Small intestine (tissue), 7 donors: ENCODE results near the gene TSPAN18. TPM values are rescaled to one million over a fixed set of nuclear protein-coding genes. Genes with fewer than 3 reads are reported as not detected.

Experiments
- DNase-seq, 2 donors: peaks; one replicate each; pipeline versions ENCODE4 v3.0.0 to v3.0.0-alpha.2; 2013
- FAIRE-seq: peaks from 2 replicates; lab custom pipeline; 2012; peaks lifted over from hg19 to GRCh38; lab: Jason Lieb, UNC
- H3K27ac ChIP-seq, 3 donors: one replicate each; pipeline ENCODE4 v1.5.1; 2013; ENCODE audit warnings: low read length in 2 of 3, mild to moderate bottlenecking in 2 of 3, control low read depth in 1 of 3, inconsistent platforms in 1 of 3, low read depth in 1 of 3, moderate library complexity in 1 of 3
- H3K27me3 ChIP-seq, 3 donors: one replicate each; pipeline ENCODE4 v1.6.1; 2013; ENCODE audit warnings: low read length in 3 of 3, inconsistent platforms in 1 of 3; ENCODE audit not compliant: control insufficient read depth in 3 of 3, insufficient read depth in 3 of 3
- H3K36me3 ChIP-seq, 3 donors: one replicate each; pipeline ENCODE4 v1.6.1; 2013; ENCODE audit warnings: low read length in 3 of 3, inconsistent platforms in 1 of 3, low read depth in 1 of 3, mild to moderate bottlenecking in 1 of 3, moderate library complexity in 1 of 3; ENCODE audit not compliant: control insufficient read depth in 3 of 3, insufficient read depth in 2 of 3
- H3K4me1 ChIP-seq, 3 donors: one replicate each; pipeline ENCODE4 v1.6.1; 2013; ENCODE audit warnings: low read length in 2 of 3, inconsistent platforms in 1 of 3, low read depth in 1 of 3, mild to moderate bottlenecking in 1 of 3, moderate library complexity in 1 of 3; ENCODE audit not compliant: control insufficient read depth in 3 of 3, insufficient read depth in 2 of 3
- H3K4me3 ChIP-seq, 3 donors: one replicate each; pipeline ENCODE4 v1.5.1; 2013; ENCODE audit warnings: low read length in 3 of 3, control low read depth in 1 of 3, inconsistent platforms in 1 of 3, low read depth in 1 of 3, mild to moderate bottlenecking in 1 of 3, moderate library complexity in 1 of 3
- H3K9me3 ChIP-seq, 2 donors: one replicate each; pipeline ENCODE4 v1.6.1; 2013; ENCODE audit warnings: low read depth in 1 of 2, low read length in 1 of 2; ENCODE audit not compliant: control insufficient read depth in 2 of 2, insufficient read depth in 1 of 2
- WGBS, 3 donors: extraction: QIAGEN DNeasy Blood & Tissue Kit; methylation state at CpG; one replicate each; pipeline ENCODE4 v1.1.7; 2013; 5-methylcytosine and 5-hydroxymethylcytosine counted together
- polyA plus RNA-seq, 4 donors: library from polyadenylated mRNA; stranded (reverse) in 3 of 4; unstranded in 1 of 4; fragments of 200-250 nt in 3 of 4; fragments of 120-200 nt in 1 of 4; gene quantifications; one replicate each; pipeline versions ENCODE4 v1.2.1 to v1.2.3, GENCODE V29; 2013
- donor health status: healthy with polysubstance abuse.
- donor health status: control.
- donor health status: control.
- donor health status: Bipolar disorder and iron deficiency.
- donor health status: healthy.

The TSPAN18 gene
- polyA plus RNA-seq, 4 donors = 1.1 to 45.2 (median 8.8) TPM; not detected in 1

GRCh38 chr11:44912270-44912987, 185.7 kb downstream of the TSPAN18 start:
- DNase-seq = no peak
- Histone ChIP-seq H3K9me3 (no peaks in the 10 kb centered on the region), H3K27me3 (no peaks in the 10 kb centered on the region), H3K36me3 (peaks cover 0 to 70% (median 0%) of the 10 kb centered on the region in 3 donors), H3K4me1 (peaks cover 0 to 23% (median 2%) of the 10 kb centered on the region in 3 donors), H3K27ac (no peak overlapping the region), H3K4me3 (no peak overlapping the region)
- no peak for FAIRE-seq
- WGBS, 3 donors = 66 to 78% (median 68%) methylated on average over 12 of the region's 12 CpGs

- DNase-seq (no peak), FAIRE-seq (no peak)
- no peaks in the 10 kb centered on the region for H3K27me3 ChIP-seq
- no peak overlapping the region for H3K4me3 ChIP-seq
- H3K27ac ChIP-seq = no peak overlapping the region
- peaks cover 0 to 17% (median 2%) of the 10 kb centered on the region in 3 donors for H3K4me1 ChIP-seq
- H3K9me3 ChIP-seq = no peaks in the 10 kb centered on the region
- peaks cover 0 to 73% (median 0%) of the 10 kb centered on the region in 3 donors for H3K36me3 ChIP-seq
Observed at GRCh38 chr11:44913502-44913901, 186.7 kb downstream of the TSPAN18 start.

- DNase-seq = peak in 1 of 2 donors; percentile 54
Observed at GRCh38 chr11:44914105-44914504, 187.3 kb downstream of the TSPAN18 start.

GRCh38 chr11:44915004-44915403, 188.2 kb downstream of the TSPAN18 start:
- Histone ChIP-seq H3K27ac (no peak overlapping the region), H3K4me3 (no peak overlapping the region), H3K9me3 (no peaks in the 10 kb centered on the region), H3K27me3 (no peaks in the 10 kb centered on the region), H3K4me1 (peaks cover 0 to 17% (median 2%) of the 10 kb centered on the region in 3 donors), H3K36me3 (peaks cover 0 to 75% (median 0%) of the 10 kb centered on the region in 3 donors)
- 80 to 90% (median 82%) methylated on average over 10 of the region's 10 CpGs for WGBS, 3 donors
- DNase-seq (no peak), FAIRE-seq (no peak)

More at GRCh38 chr11:44914105-44914504, 187.3 kb downstream of the TSPAN18 start:
- no peaks in the 10 kb centered on the region for H3K9me3 ChIP-seq
- no peak for FAIRE-seq
- no peaks in the 10 kb centered on the region for H3K27me3 ChIP-seq
- H3K27ac ChIP-seq = no peak overlapping the region
- 3 to 57% (median 33%) methylated on average over 2 of the region's 2 CpGs for WGBS, 3 donors
- H3K4me1 ChIP-seq = peaks cover 0 to 17% (median 2%) of the 10 kb centered on the region in 3 donors
- peaks cover 0 to 76% (median 0%) of the 10 kb centered on the region in 3 donors for H3K36me3 ChIP-seq
- no peak overlapping the region for H3K4me3 ChIP-seq

GRCh38 chr11:44915621-44916020, 188.9 kb downstream of the TSPAN18 start:
- Histone ChIP-seq H3K4me1 (peaks cover 0 to 17% (median 2%) of the 10 kb centered on the region in 3 donors), H3K4me3 (no peak overlapping the region), H3K27ac (no peak overlapping the region), H3K27me3 (no peaks in the 10 kb centered on the region), H3K9me3 (no peaks in the 10 kb centered on the region), H3K36me3 (peaks cover 0 to 75% (median 0%) of the 10 kb centered on the region in 3 donors)
- WGBS, 3 donors = 67 to 80% (median 68%) methylated on average over 10 of the region's 10 CpGs
- FAIRE-seq = no peak
- DNase-seq = no peak

GRCh38 chr11:44916331-44916730, 189.6 kb downstream of the TSPAN18 start:
- FAIRE-seq (no peak), DNase-seq (no peak)
- H3K4me1 ChIP-seq = peaks cover 0 to 11% (median 2%) of the 10 kb centered on the region in 3 donors
- H3K27ac ChIP-seq = no peak overlapping the region
- 54 to 69% (median 67%) methylated on average over 8 of the region's 8 CpGs for WGBS, 3 donors
- no peaks in the 10 kb centered on the region for H3K27me3 ChIP-seq
- H3K4me3 ChIP-seq = no peak overlapping the region
- H3K36me3 ChIP-seq = peaks cover 0 to 76% (median 0%) of the 10 kb centered on the region in 3 donors
- H3K9me3 ChIP-seq = no peaks in the 10 kb centered on the region

- FAIRE-seq = no peak
- H3K36me3 ChIP-seq = peaks cover 0 to 81% (median 0%) of the 10 kb centered on the region in 3 donors
Observed at GRCh38 chr11:44916801-44917385, 190.1 kb downstream of the TSPAN18 start.

GRCh38 chr11:44917741-44918140, 191.0 kb downstream of the TSPAN18 start:
- Histone ChIP-seq H3K36me3 (peaks cover 0 to 84% (median 0%) of the 10 kb centered on the region in 3 donors), H3K4me1 (peaks cover 0 to 8% (median 2%) of the 10 kb centered on the region in 3 donors), H3K9me3 (no peaks in the 10 kb centered on the region), H3K27ac (no peak overlapping the region), H3K27me3 (no peaks in the 10 kb centered on the region), H3K4me3 (no peak overlapping the region)
- DNase-seq = no peak
- 91 to 97% (median 93%) methylated on average over 4 of the region's 4 CpGs for WGBS, 3 donors
- FAIRE-seq = no peak

More at GRCh38 chr11:44916801-44917385, 190.1 kb downstream of the TSPAN18 start:
- Histone ChIP-seq H3K4me3 (no peak overlapping the region), H3K27me3 (no peaks in the 10 kb centered on the region), H3K4me1 (peaks cover 0 to 8% (median 2%) of the 10 kb centered on the region in 3 donors), H3K27ac (no peak overlapping the region), H3K9me3 (no peaks in the 10 kb centered on the region)
- 60 to 73% (median 71%) methylated on average over 10 of the region's 10 CpGs for WGBS, 3 donors
- peak in 1 of 2 donors; percentile 47 for DNase-seq
